T-helper 2 cell treated with Interferon-gamma antibody and Interleukin-4, amounts not matched to agents 5 μg/mL and 100 μg/mL, for 36 hours (primary cell): Measurements from ENCODE around the gene IFI44L.

Source experiments
- DNase-seq: peaks from one replicate; pipeline ENCODE4 v3.0.0; 2021; ENCODE audit warnings: low spot score
- H3K27ac Mint-ChIP-seq: one replicate; pipeline ENCODE4 v1.8.0; 2021; ENCODE audit warnings: mild to moderate bottlenecking, mixed read lengths
- H3K27me3 Mint-ChIP-seq: one replicate; pipeline ENCODE4 v1.8.0; 2021; ENCODE audit warnings: low read depth, mixed read lengths
- H3K36me3 Mint-ChIP-seq: one replicate; pipeline ENCODE4 v1.8.0; 2021; ENCODE audit warnings: low read depth, mixed read lengths
- H3K4me1 Mint-ChIP-seq: one replicate; pipeline ENCODE4 v1.8.0; 2021; ENCODE audit warnings: low read depth, mixed read lengths
- H3K4me3 Mint-ChIP-seq: one replicate; pipeline ENCODE4 v1.8.0; 2022; ENCODE audit warnings: mild to moderate bottlenecking, moderate library complexity, mixed read lengths
- H3K9me3 Mint-ChIP-seq: one replicate; pipeline ENCODE4 v1.8.0; 2021; ENCODE audit warnings: mixed read lengths

The IFI44L gene

DNA sequence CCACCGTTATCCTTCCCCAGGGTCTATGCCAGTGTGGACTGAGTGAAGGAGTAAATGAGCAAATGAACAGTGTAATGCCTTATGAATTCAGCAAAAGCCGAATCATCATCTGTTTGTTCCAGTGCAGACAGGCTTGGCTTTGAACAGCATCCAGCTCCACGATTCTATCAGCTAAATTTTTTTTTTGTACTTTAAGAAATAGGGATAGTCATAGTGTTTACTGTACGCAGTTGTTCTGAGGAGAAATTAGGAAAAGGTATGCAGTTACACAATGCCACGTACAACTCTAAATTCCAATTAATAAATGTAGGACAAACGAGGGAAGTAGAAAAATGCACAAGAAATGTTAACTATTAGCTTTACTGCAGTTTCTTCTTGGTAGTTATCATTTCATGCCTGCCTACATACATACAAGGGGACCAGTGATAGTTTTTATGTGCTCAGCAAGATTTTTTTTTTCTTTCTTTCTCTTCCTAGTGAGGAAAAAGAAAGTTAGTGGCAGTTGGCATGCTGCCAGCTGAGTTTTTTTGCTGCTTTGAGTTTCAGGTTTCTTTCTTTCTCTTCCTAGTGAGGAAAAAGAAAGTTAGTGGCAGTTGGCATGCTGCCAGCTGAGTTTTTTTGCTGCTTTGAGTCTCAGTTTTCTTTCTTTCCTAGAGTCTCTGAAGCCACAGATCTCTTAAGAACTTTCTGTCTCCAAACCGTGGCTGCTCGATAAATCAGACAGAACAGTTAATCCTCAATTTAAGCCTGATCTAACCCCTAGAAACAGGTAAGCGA is at the start of gene IFI44L:
Gene IFI44L (plus strand): TSS at position 646 of the 777 bp plus-strand sequence. CDS start 7,468 bp downstream, outside the sequence.
- H3K4me3 Mint-ChIP-seq: peak within 1 kb of the TSS; percentile 91
- H3K27me3 Mint-ChIP-seq: peaks cover 4% of the 10 kb centered on the region
- H3K9me3 Mint-ChIP-seq: no peaks in the 10 kb centered on the region
- peaks cover 27% of the 10 kb centered on the region for H3K36me3 Mint-ChIP-seq
- DNase-seq: peak; percentile 56
- peaks cover 56% of the 10 kb centered on the region for H3K4me1 Mint-ChIP-seq
- peak within 1 kb of the TSS; percentile 89 for H3K27ac Mint-ChIP-seq

DNA sequence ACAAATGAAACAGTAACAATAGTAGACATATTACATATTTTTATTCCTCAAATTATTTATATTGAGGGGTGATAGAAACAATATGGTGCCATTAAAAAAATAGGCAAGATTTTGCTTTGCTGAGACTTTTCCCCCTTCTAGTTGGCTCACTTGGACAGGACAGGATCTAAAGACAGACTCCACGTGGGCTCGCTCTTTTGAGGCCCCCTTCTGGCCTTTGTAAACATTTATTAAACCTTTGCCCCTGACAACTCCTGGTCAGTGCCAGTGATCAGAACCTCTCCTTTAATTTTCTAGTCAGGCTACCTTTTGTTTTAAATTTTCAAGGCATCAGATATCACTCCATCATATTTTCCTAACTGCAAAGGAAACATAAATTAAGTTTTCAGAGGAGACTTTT is 49.7 kb upstream of the IFI44L start:
- H3K4me3 Mint-ChIP-seq: no peak overlapping the region

DNA sequence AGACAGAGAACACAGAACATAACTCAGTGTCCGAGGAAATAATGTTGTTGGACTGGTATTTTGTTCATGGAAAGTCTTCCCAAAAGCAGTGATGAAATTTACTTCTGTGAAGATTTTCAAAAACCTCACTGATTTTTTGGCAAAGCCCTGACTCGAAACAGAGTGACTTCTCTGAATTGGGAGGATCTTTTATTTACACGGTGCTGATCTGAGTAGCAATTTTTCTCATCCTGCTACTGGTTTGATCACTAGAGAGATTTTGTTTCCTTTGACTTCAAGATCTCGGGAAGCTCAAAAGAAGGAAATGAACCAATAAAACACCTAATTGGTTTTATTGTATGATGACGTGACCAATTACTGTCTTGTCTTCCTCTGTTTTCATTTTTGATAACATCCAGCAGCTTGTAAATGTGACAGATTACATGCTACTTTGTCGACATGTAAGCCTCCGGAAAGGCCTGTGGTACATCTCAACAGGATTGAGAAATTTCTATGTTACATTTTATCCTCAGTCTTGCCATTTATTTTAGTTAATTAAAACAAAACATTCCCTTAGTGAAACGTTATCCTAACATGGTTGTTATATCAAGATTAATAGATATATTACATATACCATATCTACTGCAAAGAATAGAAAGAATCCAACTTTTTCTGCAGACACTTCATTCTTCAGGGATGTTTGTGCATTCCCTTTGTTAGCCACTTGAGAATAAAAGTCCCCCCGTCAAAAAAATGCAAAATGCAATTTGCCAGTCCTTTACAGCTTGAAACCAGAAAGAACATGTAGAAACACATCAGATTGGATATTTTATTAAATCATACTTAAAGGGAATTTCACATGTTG is 42.8 kb upstream of the IFI44L start:
- no peak overlapping the region for H3K27ac Mint-ChIP-seq

More for the DNA sequence above, 49.7 kb upstream of the IFI44L start:
- H3K4me1 Mint-ChIP-seq: no peaks in the 10 kb centered on the region
- H3K27me3 Mint-ChIP-seq: no peaks in the 10 kb centered on the region
- no peaks in the 10 kb centered on the region for H3K36me3 Mint-ChIP-seq
- H3K9me3 Mint-ChIP-seq: no peaks in the 10 kb centered on the region
- DNase-seq: no peak
- no peak overlapping the region for H3K27ac Mint-ChIP-seq

DNA sequence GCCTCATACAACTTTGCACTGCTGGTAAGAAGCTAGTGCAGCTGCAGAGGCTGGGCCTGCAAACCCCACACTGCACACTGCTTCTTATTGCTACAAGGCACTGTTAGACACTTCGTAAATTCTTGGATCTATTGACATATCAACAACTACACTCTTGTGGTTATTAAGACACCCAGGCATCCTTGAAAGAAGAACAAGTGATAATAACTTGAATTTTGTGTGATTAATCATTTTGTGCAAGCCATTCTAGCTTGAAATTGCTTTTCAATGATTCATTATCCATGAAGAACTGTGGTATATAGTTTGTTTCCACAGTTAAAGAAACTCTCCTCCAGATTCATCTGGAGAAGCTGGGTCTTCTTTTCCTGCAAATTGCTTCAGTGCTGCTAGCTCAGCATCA is 33.7 kb upstream of the IFI44L start:
- H3K9me3 Mint-ChIP-seq: no peaks in the 10 kb centered on the region
- H3K27ac Mint-ChIP-seq: no peak overlapping the region
- no peaks in the 10 kb centered on the region for H3K36me3 Mint-ChIP-seq
- H3K4me3 Mint-ChIP-seq: no peak overlapping the region
- H3K27me3 Mint-ChIP-seq: no peaks in the 10 kb centered on the region
- H3K4me1 Mint-ChIP-seq: no peaks in the 10 kb centered on the region
- DNase-seq: no peak

More for the DNA sequence above, 42.8 kb upstream of the IFI44L start:
- Mint-ChIP-seq H3K4me1 (no peaks in the 10 kb centered on the region), H3K36me3 (no peaks in the 10 kb centered on the region), H3K4me3 (no peak overlapping the region), H3K9me3 (no peaks in the 10 kb centered on the region), H3K27me3 (no peaks in the 10 kb centered on the region)
- no peak for DNase-seq

DNA sequence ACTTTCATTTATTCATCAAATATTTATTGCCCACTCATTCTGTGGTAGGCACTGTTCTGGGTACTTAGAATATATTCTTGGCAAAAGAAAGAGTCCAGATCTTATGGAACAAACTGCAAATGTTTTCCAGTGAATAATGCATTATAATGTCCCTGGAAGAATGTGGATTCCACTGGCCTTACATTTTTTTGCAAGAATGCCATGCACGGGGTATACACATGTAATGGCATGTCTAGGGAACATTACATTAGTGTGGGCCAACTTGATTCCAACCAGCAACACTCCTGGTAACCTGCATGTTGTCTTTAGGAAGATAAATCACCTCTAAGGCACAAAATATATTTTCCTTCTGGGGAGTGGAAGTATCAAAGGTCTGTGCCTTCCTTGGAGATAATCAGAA is 33.0 kb upstream of the IFI44L start:
- Mint-ChIP-seq H3K4me1 (no peaks in the 10 kb centered on the region), H3K9me3 (no peaks in the 10 kb centered on the region), H3K36me3 (no peaks in the 10 kb centered on the region)

DNA sequence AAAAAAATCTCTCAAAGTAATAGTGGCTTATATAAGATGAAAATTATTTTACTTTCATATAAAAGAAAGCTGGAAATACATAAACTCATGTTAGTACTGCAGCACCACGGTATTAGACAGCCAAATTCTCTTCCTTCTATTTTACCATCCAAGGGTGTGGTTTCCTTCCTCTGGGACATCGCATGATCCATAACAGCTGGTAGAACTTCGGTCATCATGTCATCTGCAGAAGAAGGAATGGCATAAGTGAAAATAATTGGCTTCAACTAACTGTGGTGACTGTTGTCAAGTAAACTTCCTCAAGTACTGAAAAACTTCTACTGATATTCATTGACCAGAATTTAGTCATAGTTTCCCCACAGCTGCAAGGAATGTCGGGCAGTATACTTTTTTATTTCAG is 28.3 kb upstream of the IFI44L start:
- Mint-ChIP-seq H3K9me3 (no peaks in the 10 kb centered on the region), H3K4me1 (no peaks in the 10 kb centered on the region), H3K4me3 (no peak overlapping the region), H3K36me3 (no peaks in the 10 kb centered on the region), H3K27ac (no peak overlapping the region), H3K27me3 (peaks cover 3% of the 10 kb centered on the region)
- no peak for DNase-seq

More for the DNA sequence above, 33.0 kb upstream of the IFI44L start:
- no peak for DNase-seq
- Mint-ChIP-seq H3K27me3 (no peaks in the 10 kb centered on the region), H3K27ac (no peak overlapping the region), H3K4me3 (no peak overlapping the region)

DNA sequence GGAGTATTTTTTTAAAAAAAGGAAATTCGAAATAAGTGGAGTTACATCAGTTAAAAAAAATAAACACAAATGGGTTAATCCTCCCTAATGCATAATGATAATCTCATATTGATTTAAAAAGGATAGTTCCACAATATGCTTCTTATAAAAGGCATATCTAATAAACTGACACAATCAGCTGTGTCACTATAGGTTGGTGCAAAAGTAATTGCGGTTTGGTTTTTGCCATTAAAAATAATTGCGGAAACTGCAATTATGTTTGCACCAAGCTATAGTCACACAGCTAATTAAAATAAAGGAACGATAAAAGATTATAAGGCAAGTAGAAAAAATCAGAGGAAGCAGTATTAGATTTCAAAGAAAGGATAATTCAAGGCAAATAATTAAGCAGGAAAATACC is 21.0 kb upstream of the IFI44L start:
- no peak overlapping the region for H3K4me3 Mint-ChIP-seq
- peaks cover 8% of the 10 kb centered on the region for H3K27me3 Mint-ChIP-seq
- no peak overlapping the region for H3K27ac Mint-ChIP-seq
- DNase-seq: no peak
- H3K4me1 Mint-ChIP-seq: no peaks in the 10 kb centered on the region
- no peaks in the 10 kb centered on the region for H3K9me3 Mint-ChIP-seq
- no peaks in the 10 kb centered on the region for H3K36me3 Mint-ChIP-seq

DNA sequence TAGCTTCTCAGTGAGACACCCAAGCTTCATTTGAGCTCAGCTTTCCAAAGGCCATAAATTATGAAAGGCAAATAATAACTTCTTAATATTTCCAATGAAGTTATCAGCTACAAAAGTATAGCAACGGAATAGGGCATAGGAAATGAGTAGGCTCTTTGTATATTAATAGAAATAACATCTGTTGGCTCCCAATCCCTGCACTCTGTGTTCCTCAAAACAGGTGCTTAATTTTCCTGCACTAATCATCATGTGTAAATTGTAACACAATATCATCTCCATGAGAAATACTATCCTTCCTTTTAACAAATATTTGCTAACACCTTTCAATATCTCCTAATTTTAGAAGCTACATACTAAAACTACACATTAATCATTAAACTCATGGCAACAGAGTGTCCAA is 19.2 kb upstream of the IFI44L start:
- peaks cover 12% of the 10 kb centered on the region for H3K27me3 Mint-ChIP-seq
- no peaks in the 10 kb centered on the region for H3K4me1 Mint-ChIP-seq
- no peak overlapping the region for H3K4me3 Mint-ChIP-seq
- DNase-seq: no peak
- no peaks in the 10 kb centered on the region for H3K9me3 Mint-ChIP-seq
- no peaks in the 10 kb centered on the region for H3K36me3 Mint-ChIP-seq
- H3K27ac Mint-ChIP-seq: no peak overlapping the region

DNA sequence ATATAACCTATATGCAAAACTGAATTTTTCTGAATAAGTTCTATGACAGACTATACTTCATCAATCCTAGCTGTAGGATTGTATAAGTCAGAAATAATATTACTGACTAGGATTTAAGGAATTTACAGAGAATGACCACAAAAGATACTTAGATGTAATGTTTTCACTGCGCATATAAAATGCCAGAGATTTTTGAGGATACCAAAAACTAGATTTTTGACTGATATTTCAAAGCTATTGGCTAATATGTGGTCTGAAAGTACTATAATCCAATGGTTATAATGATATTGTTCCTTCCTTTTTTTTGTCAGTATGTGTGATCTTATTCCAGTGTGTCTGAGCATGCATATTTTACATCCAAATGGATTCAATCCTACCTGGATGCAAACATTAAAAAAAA is 17.0 kb upstream of the IFI44L start:
- Mint-ChIP-seq H3K4me1 (no peaks in the 10 kb centered on the region), H3K4me3 (no peak overlapping the region), H3K27me3 (peaks cover 10% of the 10 kb centered on the region), H3K36me3 (no peaks in the 10 kb centered on the region), H3K27ac (no peak overlapping the region), H3K9me3 (no peaks in the 10 kb centered on the region)
- no peak for DNase-seq

DNA sequence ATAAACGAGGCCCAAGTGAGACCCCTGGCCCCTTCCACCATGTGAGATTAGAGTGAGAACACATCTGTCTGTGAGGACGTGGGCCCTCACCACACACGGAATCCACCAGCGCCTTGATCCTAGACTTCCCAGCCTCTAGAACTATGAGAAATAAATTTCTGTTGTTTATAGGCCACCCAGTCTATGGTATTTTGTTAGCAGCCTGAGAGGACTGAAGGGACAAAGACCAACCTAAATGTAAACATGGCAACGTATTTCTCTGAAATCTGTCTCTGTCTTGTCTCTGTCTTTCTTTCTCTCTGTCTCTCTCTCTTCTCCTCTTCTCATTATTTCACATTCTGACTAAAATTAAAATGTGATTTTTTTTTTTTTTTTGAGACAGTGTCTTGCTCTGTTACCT is 15.6 kb upstream of the IFI44L start:
- no peak for DNase-seq
- H3K27me3 Mint-ChIP-seq: peaks cover 23% of the 10 kb centered on the region
- no peaks in the 10 kb centered on the region for H3K36me3 Mint-ChIP-seq
- H3K27ac Mint-ChIP-seq: no peak overlapping the region
- H3K9me3 Mint-ChIP-seq: no peaks in the 10 kb centered on the region
- no peaks in the 10 kb centered on the region for H3K4me1 Mint-ChIP-seq
- H3K4me3 Mint-ChIP-seq: no peak overlapping the region

DNA sequence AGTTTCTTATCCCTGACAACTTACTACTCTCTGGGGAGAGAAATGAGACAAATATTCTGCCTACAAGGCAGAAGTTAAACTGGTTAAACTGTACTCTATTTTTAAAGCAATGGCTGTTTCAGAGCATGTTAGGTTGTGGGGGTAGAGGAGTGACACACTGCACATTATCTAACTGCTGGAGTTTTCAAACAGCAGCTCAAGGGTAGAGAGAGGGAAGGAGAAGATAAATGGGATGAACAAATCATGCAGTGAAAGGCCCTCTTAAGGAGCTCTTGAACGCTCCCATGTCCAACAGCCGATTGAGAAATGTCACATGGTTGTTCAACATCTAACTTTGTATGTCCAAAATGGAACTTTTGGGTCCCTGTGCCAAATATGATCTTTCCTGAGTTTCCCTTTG is 14.0 kb upstream of the IFI44L start:
- Mint-ChIP-seq H3K4me1 (no peaks in the 10 kb centered on the region), H3K36me3 (no peaks in the 10 kb centered on the region), H3K4me3 (no peak overlapping the region), H3K27me3 (peaks cover 40% of the 10 kb centered on the region), H3K9me3 (no peaks in the 10 kb centered on the region), H3K27ac (no peak overlapping the region)
- DNase-seq: no peak

DNA sequence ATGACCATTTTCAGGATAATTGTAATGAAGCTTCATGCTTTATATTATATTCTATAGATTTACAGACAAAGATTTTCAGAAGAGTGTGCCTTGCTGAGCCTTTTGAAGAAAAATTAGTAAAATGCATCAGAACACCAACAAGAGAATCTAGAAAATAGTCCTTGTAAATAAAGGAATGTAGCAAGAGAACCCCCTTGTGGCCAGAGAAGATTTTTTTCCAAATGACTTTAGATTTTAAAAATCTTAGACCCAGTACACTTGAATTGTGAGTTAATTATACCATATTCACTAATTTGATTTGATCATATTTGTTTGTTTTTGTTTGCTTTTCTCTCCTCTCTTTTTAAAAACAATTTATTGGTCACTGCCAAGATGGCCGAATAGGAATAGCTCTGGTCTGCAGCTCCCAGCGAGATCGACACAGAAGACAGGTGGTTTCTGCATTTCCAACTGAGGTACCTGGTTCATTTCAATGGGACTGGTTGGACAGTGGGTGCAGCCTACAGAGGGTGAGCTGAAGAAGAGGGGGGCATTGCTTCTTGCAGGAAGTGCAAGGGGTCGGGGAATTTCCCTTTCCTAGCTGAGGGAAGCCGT is 12.8 kb upstream of the IFI44L start:
- no peak overlapping the region for H3K27ac Mint-ChIP-seq
- no peaks in the 10 kb centered on the region for H3K4me1 Mint-ChIP-seq
- DNase-seq: no peak
- no peaks in the 10 kb centered on the region for H3K9me3 Mint-ChIP-seq
- H3K27me3 Mint-ChIP-seq: peaks cover 44% of the 10 kb centered on the region
- no peak overlapping the region for H3K4me3 Mint-ChIP-seq
- H3K36me3 Mint-ChIP-seq: no peaks in the 10 kb centered on the region

DNA sequence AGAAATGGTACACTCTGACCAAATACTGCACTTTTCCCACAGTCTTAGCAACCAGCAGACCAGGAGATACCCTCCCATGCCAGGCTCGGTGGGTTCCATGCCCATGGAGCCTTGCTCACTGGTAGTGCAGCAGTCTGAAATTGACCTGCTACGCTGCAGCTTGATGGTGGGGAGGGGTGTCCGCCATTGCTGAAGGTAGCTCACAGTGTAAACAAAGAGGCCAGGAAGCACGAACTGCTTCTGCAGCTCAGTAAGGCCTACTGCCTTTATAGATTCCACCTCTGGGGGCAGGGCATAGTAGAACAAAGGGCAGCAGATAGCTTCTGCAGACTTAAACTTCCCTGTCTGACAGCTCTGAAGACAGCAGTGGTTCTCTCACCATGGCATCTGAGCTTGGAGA is 12.3 kb upstream of the IFI44L start:
- Mint-ChIP-seq H3K36me3 (no peaks in the 10 kb centered on the region), H3K4me1 (no peaks in the 10 kb centered on the region), H3K27me3 (peaks cover 49% of the 10 kb centered on the region), H3K4me3 (no peak overlapping the region), H3K27ac (no peak overlapping the region), H3K9me3 (no peaks in the 10 kb centered on the region)
- DNase-seq: no peak

DNA sequence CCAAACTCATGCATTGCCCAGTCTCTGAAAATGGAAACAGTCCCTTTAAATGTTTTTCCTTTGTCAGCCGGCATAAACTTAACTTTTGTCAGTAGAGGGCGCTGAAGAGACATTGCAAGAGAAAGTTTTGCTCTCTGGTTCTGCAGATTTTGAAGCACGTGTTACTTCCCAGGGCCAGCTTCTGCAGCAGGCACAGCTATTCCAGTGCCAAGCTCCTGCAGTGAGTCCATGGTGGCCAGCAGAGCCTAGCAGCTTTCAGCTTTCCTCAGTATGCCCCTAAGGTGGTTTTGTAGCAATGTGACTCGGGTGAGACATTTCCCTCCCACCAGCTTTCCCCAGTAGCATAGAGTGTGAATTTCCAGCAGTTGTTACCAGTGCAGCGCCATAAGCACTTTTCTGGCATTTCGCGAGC is 2.6 kb upstream of the IFI44L start:
- Mint-ChIP-seq H3K9me3 (no peaks in the 10 kb centered on the region), H3K4me1 (peaks cover 37% of the 10 kb centered on the region), H3K27ac (no peak overlapping the region), H3K4me3 (peak overlapping the region; percentile 37), H3K36me3 (peaks cover 8% of the 10 kb centered on the region), H3K27me3 (peaks cover 11% of the 10 kb centered on the region)
- DNase-seq: peak; percentile 44
